ENCODE results near the gene GADD45G.

GADD45G gene

DNA sequence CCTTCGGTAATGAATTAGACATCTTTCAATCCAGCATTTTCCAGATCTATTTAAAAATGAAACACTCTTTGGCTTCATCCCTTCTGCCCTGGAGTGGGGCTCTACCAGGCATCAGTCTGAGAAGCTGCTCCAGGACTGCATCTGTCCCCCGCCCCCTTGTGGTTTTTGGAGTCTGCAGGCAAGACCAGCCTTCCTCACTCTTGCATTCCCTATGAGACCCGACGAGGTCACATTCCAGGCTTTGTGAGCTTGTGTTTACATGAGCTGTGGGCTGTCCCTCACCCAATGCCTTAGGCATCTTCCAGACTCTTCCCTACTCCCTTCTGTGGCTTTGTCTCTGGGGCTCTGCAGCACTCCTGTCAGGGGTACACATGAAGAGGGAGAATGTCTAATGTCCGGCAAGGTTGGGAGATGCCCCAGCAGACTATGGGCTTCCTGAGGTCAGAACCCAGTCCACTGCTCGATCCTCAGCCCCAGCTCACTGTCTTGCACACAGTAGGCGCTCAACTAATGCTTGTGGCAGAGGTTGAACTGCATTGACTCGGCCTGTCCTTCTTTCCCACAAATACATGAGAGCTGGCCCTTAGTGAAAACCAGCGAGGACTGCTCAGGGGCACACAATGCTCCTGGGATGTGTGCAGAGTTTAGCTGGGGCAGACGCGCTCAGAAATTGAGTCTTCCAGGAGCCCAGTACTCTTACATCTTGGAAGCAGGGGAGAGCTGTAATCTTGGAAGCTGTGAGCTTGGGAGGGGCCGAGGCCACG lies 11.7 kb upstream of the GADD45G start:
- DNase-seq = no peak

DNA sequence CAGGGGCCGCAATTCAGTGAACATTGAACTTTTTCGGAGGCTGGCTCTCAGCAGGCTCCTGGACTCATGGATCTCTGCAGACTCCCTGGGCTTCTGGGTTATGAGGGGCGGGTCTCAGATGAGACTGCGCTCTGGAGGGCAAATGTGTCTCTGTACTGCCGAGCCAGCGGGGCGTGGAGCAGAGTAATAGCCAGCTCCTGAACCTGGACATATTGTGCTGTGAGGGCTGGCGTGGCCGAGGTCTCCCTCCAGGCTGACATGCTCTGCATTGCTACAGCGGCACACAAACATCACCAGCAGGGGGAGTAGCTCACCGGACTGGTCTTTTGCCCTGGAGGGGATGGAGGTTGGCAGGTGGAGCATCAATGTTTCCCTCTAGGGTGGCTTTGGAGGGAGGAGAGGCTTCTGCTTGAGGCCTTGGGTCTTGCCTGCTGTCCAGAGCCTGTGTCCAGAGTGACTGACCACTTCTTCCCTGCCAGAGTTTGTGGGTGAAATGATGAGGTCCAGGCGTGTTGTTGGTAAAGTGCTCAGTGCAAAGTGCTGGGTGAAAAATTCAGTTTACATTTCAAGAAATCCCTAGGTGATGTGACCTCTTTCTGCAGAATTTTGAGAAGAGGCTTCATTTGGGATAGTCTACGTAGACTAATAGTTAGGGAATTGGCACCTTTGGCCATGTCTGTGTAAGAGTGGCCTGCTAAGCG lies 10.9 kb upstream of the GADD45G start:
- DNase-seq = peak; percentile 26

GRCh38 chr9:89594811-89595550 lies 9.8 kb upstream of the GADD45G start:
- no peak for DNase-seq

DNA sequence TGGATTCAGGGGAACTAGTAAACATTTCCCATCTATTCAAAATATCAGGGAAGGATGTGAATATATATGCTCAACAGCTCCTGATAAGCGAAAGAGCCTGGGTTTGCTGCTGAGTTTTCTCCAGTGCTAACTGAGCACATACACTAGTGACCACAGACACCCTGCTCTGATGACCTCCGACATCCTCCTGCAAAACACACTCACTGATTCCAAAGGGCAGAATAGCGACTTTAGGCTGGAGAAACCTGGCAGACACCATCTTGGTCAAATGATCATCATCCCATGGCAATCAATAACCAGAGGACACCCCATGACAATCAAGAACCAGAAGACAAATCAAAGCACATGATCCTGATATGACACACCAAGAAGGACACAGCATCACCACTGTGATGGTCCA lies 9.2 kb upstream of the GADD45G start:
- DNase-seq = no peak

DNA sequence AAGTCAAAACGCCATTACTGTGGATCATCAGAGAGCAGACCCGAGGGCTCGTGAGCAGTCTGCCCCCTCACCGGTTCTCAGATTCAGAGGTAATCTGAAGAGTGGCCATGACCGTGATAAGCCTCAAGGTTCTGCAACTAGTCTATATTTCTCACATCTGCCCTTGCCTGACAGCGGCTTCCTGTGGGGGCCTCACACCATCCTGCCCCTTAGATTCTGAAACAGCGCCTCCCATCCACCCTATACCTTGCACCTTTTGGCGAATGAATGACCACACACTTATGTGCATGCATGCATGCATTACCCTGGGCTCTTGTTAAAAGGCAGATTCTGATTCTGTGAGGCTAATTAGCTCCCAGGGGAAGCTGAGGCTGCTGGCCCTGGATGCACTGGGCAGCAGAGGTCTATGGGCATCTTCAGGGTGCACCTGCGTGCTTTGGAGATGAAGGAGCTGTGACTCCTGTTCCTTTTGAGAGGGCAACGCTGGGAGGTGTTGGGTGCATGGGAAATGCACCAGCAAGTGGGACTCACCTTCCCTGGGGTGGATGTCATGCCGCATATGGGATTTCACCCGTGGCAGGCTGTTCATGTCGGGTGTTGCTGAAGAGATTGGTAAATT lies 7.8 kb upstream of the GADD45G start:
- DNase-seq = no peak

DNA sequence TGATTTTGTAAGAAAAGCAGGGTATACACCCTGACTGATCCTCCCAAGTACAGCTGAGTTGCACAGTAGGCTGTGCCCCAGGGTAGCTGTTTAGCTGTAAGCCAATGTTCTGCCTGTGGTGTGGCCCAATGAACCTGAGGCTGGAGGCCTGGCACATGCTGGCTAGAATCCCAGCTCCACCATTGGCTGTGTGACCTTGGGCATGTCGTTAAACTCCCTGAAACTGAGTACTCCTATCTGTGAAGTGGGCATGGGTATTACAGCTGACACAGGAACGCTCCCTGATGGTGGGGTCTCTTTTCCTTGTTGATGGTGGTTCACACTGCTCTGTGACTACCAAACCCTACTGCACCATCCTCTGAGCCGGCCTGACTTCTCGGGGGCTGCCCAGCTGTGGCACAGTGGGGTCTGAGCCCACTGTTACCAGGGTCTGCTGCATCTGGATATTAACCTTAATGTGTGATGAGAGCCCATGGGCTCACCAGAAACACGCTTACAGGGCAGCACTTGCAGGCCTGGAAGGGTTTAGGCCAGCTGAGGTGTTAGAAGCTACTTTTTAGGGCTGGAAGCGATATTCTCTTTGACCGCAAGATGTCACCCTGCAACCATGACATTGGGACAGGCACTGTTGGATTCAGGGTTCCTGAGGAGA lies 7.0 kb upstream of the GADD45G start:
- DNase-seq = peak; percentile 55

GRCh38 chr9:89598363-89598713 lies 6.5 kb upstream of the GADD45G start:
- DNase-seq = no peak

DNA sequence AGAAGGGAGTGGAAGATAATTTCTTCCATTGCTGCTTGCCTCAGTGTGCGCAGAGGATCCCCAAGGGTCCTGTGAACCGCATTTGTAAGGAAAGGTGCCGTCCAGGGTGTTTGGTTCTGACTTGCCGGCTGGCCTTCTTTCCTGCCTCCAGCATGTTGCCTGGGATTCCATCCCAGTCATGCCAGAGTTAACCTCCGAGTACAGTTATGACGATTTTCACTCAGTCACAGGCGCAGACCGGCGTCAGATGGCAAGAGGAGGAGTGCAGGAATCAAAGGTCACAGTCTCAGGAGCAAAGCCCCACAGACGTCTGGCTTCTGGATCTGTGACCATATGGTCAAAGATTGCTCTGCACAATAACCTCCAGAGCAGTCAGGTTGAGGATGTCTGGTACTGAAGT lies 5.9 kb upstream of the GADD45G start:
- DNase-seq = no peak

DNA sequence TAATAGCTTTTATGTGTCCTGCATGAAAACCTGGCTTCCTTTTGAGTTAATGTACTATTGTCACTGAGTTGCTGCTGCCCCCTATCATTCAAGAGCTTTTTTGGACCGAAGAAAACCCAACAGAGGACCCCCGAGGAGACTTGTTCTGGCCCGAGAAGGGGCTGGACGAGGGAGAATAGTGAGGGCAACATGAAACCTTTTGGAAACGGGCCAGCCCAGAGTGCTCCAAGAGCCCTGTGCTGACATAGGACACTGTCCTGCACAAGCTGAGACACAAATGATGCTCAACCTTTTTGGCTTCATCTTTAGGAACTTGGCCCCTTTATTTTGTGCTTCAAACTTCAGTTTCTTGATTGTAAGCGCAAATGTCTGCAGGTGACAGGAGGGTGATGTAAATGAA lies 4.0 kb upstream of the GADD45G start:
- DNase-seq = no peak

DNA sequence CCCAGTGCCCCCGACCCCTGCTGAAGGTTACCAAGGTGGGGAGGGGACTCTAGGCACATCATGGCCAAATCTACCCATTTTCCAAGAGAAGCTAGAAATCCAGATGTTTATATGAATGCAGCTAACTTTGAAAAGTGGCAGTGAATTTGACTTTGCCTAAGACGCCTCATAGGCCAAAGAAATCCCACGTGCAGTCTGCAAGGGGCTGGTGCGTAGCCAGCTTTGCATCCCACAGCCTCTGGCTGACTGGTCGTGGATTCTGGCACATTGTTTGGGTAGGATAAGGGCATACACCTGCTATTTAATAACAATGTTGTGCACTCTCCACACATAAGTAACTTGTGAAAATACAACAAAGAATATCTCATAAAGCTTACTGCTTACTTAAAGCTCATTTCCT lies 3.5 kb upstream of the GADD45G start:
- no peak for DNase-seq

DNA sequence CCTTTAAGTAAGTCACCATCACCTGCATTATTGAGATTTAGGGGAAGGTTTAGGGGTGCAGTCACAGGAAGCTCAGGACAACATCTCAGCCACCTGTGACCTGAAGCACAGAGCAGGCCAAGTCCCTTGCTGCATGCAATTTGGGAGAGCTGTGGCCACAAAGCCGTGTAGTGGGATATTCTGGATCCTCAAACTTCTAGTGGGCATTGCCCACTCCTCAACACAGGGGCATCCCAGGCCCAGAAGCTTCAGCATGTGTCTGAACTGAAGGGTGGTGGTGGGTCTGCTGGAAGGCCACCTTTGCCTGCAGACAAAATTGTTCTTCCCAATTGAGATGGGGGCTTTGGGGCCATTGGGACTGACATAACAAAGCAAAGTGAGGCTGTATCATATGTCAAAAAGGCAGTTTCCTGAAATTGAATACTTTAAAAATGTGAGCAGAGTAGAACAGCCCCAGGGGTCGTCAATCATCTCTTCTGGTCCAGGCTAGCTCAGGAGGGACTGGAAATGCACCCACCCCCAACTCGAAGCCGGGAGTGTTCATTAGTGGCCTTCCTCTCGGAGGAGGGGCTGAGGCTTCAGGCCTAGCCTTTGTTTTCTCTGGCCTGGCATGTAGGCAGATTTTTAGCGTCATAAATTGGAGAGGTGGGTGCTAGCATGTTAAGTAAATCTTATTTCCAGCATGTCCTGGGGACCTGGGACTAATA lies 2.8 kb upstream of the GADD45G start:
- no peak for DNase-seq

DNA sequence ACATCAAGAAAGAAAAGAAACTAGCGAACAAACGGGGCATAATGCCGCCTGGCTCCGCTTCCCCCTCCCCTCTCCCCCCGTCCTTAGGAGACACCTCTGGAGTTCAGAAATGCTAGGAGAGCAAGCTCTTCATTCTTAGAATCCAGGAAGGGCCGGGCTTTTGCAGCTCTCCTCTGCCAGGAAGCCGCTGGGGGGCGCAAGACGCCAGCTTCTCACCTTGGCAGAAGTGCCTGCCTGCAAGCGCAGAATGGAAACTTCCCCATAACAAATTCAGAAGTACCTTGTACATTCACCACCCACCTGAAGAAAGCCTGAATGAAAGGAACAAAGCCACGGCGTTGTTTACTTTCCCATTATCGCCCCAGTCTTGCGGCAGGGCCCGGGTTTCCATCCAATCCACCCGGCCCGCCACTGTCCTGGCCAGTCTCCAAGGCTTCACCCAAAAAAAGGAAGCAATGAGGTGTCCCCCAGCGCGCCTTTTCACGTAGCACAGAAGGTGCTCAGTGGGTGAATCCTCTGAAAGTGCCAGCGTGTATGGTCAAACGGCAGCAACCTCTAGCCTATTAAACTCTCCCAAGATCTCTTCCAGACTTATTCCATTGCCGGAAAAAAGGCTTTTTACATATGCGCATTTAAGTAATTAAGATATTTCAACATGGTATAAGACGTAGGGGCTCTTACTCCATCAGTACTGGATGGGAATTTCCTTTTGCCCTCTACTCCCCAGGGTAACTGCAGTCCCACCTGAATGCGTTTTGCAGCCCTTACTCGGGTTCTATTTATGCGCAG lies 1.6 kb upstream of the GADD45G start:
- DNase-seq = peak; percentile 71

DNA sequence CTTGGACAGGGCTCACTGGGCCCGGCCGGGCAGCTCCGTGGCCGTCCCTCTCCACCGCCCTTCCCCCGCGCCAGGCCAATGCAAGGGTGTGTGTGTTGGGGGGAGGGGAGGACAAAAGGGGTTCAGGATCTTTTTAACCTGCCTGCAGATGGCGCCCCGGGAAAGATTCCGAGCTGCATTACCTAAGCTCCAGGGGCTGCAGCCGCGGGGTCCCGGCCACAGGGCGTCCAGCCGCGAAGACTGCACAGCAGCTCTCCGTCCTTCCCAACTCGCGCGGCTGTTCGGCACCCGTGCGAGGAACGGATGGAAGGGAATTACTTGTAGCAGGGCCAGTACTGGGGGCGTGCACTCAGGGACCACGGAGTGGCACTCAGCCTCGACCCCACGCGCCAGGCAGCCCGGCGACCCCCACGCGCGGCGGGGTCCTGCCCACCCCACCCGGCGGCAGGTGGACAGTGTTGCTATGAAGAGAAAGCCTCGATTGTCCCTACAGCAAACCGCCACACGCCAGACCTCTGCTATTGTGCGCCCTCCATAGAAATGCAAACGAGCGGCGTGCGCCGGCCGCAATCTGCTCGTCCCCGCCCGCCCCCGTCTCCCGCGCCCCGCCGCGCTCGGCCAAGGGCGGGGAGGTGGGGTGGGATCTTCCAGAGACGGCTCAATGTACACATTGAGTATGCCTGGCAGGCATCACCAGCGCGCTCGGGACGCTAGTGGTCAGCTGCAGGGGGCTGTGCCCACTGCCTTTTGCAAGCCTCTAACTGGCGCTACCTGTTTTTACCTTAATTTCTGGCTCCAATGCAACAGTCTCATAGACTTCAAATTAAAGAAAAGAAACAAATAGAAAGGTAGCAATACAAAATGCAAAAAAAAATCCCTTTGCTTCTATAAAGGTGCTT lies 796 bp upstream of the GADD45G start:
- DNase-seq = no peak

DNA sequence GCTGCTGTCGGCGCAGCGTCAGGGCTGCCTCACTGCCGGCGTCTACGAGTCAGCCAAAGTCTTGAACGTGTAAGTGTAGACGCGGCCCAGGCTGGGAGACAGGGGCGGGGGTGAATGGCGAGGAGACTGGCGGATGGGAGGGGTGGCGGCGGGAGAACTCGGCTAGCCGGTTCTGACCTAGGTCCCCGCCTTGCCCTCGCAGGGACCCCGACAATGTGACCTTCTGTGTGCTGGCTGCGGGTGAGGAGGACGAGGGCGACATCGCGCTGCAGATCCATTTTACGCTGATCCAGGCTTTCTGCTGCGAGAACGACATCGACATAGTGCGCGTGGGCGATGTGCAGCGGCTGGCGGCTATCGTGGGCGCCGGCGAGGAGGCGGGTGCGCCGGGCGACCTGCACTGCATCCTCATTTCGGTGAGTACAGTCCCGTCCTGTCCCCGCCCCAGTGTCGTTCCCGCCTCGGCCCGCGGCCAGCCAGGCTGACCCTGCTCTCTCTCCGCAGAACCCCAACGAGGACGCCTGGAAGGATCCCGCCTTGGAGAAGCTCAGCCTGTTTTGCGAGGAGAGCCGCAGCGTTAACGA lies 745 bp downstream of the GADD45G start:
- DNase-seq = no peak

DNA sequence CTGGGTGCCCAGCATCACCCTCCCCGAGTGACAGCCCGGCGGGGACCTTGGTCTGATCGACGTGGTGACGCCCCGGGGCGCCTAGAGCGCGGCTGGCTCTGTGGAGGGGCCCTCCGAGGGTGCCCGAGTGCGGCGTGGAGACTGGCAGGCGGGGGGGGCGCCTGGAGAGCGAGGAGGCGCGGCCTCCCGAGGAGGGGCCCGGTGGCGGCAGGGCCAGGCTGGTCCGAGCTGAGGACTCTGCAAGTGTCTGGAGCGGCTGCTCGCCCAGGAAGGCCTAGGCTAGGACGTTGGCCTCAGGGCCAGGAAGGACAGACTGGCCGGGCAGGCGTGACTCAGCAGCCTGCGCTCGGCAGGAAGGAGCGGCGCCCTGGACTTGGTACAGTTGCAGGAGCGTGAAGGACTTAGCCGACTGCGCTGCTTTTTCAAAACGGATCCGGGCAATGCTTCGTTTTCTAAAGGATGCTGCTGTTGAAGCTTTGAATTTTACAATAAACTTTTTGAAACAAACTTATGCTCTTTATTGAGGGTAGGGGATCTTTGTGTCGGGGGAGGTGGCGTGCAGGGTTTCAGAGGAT lies 1.3 kb downstream of the GADD45G start:
- peak; percentile 45 for DNase-seq

- no peak for DNase-seq
These were observed 2.0 kb downstream of the GADD45G start for GRCh38 chr9:89606624-89607311.

DNA sequence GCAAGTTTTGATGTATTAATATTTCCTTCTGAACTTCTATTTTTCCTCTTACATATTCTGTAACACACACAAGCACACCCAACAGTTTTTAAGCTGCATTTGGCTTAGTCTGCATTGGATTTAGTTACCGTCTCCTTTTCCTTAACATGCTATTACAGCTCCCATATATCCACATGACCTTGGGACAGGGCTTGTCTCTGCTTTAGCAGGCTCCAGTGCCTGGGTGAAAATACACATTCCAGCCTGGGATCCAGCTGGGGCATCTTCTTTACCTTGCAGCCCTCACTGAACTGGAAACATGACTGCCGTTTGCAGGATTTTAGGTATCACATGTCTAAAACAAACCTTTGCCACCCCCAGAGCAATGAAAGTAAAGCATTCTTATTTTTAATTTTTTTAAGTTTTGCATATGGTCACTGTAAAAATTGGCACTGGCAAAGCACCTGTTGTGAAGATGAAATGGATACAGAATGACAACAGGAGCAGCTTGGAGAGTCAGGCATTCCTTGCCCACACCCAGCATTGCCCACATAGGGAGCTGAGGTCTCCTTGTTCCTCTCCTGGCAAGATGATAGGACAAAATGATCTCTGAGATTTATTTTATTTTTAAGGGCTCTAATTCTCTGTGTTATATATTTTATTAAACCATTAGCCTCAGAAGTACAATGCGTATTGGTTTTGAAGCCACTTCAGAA lies 4.0 kb downstream of the GADD45G start:
- DNase-seq = no peak

GRCh38 chr9:89609426-89610006 lies 4.7 kb downstream of the GADD45G start:
- DNase-seq = no peak
